Activated naive CD8-positive, alpha-beta T cell treated with anti-CD3 and anti-CD28 coated beads, Interleukin-2, amount 10 ng/mL, durations not matched to agents 7 days and 5 days (primary cell): ENCODE data around the gene XRCC1. TPM values are rescaled to one million over a fixed set of nuclear protein-coding genes. Genes with fewer than 3 reads are reported as not detected.
A peak's percentile ranks its signal among the peaks of the same experiment; 100 is the strongest.

Experiments used
- ATAC-seq: fragments of 150-1000 bp; cut with Tn5 transposase; one replicate; pipeline ENCODE4 v1.10.0; 2021; ENCODE audit warnings: low read depth, moderate library complexity
- POLR2A ChIA-PET: fragments of 350-600 bp; sonication (Branson Sonifier 250); formaldehyde crosslinking; loops from one replicate; lab custom pipeline; 2021; ENCODE audit warnings: antibody characterized with exemption; lab: Charles Lee
- DNase-seq: peaks from one replicate; pipeline ENCODE4 v3.0.0; 2021
- H3K27ac Mint-ChIP-seq: one replicate; pipeline ENCODE4 v1.8.0; 2022; ENCODE audit warnings: mild to moderate bottlenecking, mixed read lengths
- H3K27me3 Mint-ChIP-seq: one replicate; pipeline ENCODE4 v1.8.0; 2022; ENCODE audit warnings: mild to moderate bottlenecking, moderate library complexity, mixed read lengths
- H3K36me3 Mint-ChIP-seq: one replicate; pipeline ENCODE4 v1.8.0; 2021; ENCODE audit warnings: mild to moderate bottlenecking, mixed read lengths
- H3K4me1 Mint-ChIP-seq: one replicate; pipeline ENCODE4 v1.8.0; 2021; ENCODE audit warnings: mixed read lengths
- H3K4me3 Mint-ChIP-seq: one replicate; pipeline ENCODE4 v1.8.0; 2022; ENCODE audit warnings: mild to moderate bottlenecking, moderate library complexity, mixed read lengths
- H3K9me3 Mint-ChIP-seq: one replicate; pipeline ENCODE4 v1.8.0; 2021; ENCODE audit warnings: mixed read lengths
- total RNA-seq, 2 experiments: library from RNA; stranded (reverse); gene quantifications; one replicate each; pipeline ENCODE4 v1.2.3, GENCODE V29; 2021

Gene XRCC1
- total RNA-seq, 2 experiments from 2014 or later = 40.0 to 43.2 TPM

- peaks cover 19% of the 10 kb centered on the region for H3K4me1 Mint-ChIP-seq
- peak overlapping the region; percentile 86 for H3K4me3 Mint-ChIP-seq
- no peaks in the 10 kb centered on the region for H3K9me3 Mint-ChIP-seq
- no peaks in the 10 kb centered on the region for H3K27me3 Mint-ChIP-seq
- POLR2A ChIA-PET = interaction anchor here (1.0 to 3.9 kb wide), 7 partner anchors 9 to 90 kb away, joined by 3 to 26 read pairs (median 5); partner anchors contain the start of gene LYPD3
- DNase-seq (no peak), ATAC-seq (no peak)
- H3K36me3 Mint-ChIP-seq = peaks cover 9% of the 10 kb centered on the region
- H3K27ac Mint-ChIP-seq = peak overlapping the region; percentile 60
These were observed 70.2 kb downstream of the XRCC1 start for GRCh38 chr19:43505186-43505456.

- Mint-ChIP-seq H3K4me1 (peaks cover 15% of the 10 kb centered on the region), H3K4me3 (peak within 1 kb of the TSS; percentile 86), H3K36me3 (peaks cover 4% of the 10 kb centered on the region), H3K27ac (peak within 1 kb of the TSS; percentile 91), H3K27me3 (no peaks in the 10 kb centered on the region), H3K9me3 (no peaks in the 10 kb centered on the region)
- ATAC-seq (peak; percentile 50), DNase-seq (no peak)
- POLR2A ChIA-PET = interaction anchor here (0.7 to 3.9 kb wide), 14 partner anchors 9 to 90 kb away, joined by 3 to 26 read pairs (median 6); partner anchors contain the start of genes LYPD3 and ZNF575
These were observed 70.7 kb downstream of the XRCC1 start, which contains the start of gene PHLDB3 for GRCh38 chr19:43504426-43505185. TSS of gene PHLDB3 (minus strand) at chr19:43504746. CDS start at chr19:43504118, 628 bp downstream.

GRCh38 chr19:43503501-43504425 is 71.6 kb downstream of the XRCC1 start:
- POLR2A ChIA-PET = interaction anchor here (0.5 to 3.9 kb wide), 16 partner anchors 10 to 91 kb away, joined by 3 to 26 read pairs (median 5); partner anchors contain the start of genes LYPD3 and ZNF575
- H3K9me3 Mint-ChIP-seq = no peaks in the 10 kb centered on the region
- no peaks in the 10 kb centered on the region for H3K27me3 Mint-ChIP-seq
- H3K4me1 Mint-ChIP-seq = peaks cover 15% of the 10 kb centered on the region
- peak overlapping the region; percentile 91 for H3K27ac Mint-ChIP-seq
- peaks cover 4% of the 10 kb centered on the region for H3K36me3 Mint-ChIP-seq
- ATAC-seq (peak; percentile 88), DNase-seq (peak; percentile 97)
- peak overlapping the region; percentile 86 for H3K4me3 Mint-ChIP-seq

- Mint-ChIP-seq H3K9me3 (no peaks in the 10 kb centered on the region), H3K27ac (no peak overlapping the region), H3K36me3 (peaks cover 5% of the 10 kb centered on the region), H3K4me1 (peaks cover 17% of the 10 kb centered on the region), H3K27me3 (no peaks in the 10 kb centered on the region), H3K4me3 (peak overlapping the region; percentile 5)
- POLR2A ChIA-PET = interaction anchor here (3.4 to 3.9 kb wide), 2 partner anchors 38 to 63 kb away, joined by 19 to 26 read pairs; partner anchors contain the start of gene LYPD3
- no peak for ATAC-seq
- no peak for DNase-seq
These were observed 72.8 kb downstream of the XRCC1 start for GRCh38 chr19:43502419-43502976.

GRCh38 chr19:43501661-43502418 is 73.5 kb downstream of the XRCC1 start:
- H3K4me3 Mint-ChIP-seq = peak overlapping the region; percentile 5
- H3K4me1 Mint-ChIP-seq = peaks cover 17% of the 10 kb centered on the region

GRCh38 chr19:43499042-43499441 is 76.3 kb downstream of the XRCC1 start:
- Mint-ChIP-seq H3K9me3 (no peaks in the 10 kb centered on the region), H3K4me3 (no peak overlapping the region), H3K27ac (no peak overlapping the region), H3K36me3 (peaks cover 9% of the 10 kb centered on the region), H3K27me3 (no peaks in the 10 kb centered on the region), H3K4me1 (peaks cover 11% of the 10 kb centered on the region)
- no peak for ATAC-seq
- no peak for DNase-seq
- POLR2A ChIA-PET = no interaction called here

More at GRCh38 chr19:43501661-43502418, 73.5 kb downstream of the XRCC1 start:
- H3K27me3 Mint-ChIP-seq = no peaks in the 10 kb centered on the region
- POLR2A ChIA-PET = interaction anchor here (3.9 kb wide), 1 partner anchor 37 kb away, joined by 26 read pairs; the partner anchor contains the start of gene LYPD3
- H3K36me3 Mint-ChIP-seq = peaks cover 5% of the 10 kb centered on the region
- no peaks in the 10 kb centered on the region for H3K9me3 Mint-ChIP-seq
- no peak overlapping the region for H3K27ac Mint-ChIP-seq
- ATAC-seq (no peak), DNase-seq (no peak)

- POLR2A ChIA-PET = no interaction called here
- Mint-ChIP-seq H3K4me1 (peaks cover 8% of the 10 kb centered on the region), H3K27me3 (no peaks in the 10 kb centered on the region), H3K4me3 (no peak overlapping the region), H3K36me3 (peaks cover 9% of the 10 kb centered on the region), H3K9me3 (no peaks in the 10 kb centered on the region), H3K27ac (no peak overlapping the region)
- no peak for ATAC-seq
- no peak for DNase-seq
These were observed 77.0 kb downstream of the XRCC1 start for GRCh38 chr19:43498233-43498842.

GRCh38 chr19:43496960-43497359 is 78.4 kb downstream of the XRCC1 start:
- POLR2A ChIA-PET = no interaction called here
- Mint-ChIP-seq H3K36me3 (peaks cover 5% of the 10 kb centered on the region), H3K27me3 (no peaks in the 10 kb centered on the region), H3K27ac (no peak overlapping the region), H3K9me3 (no peaks in the 10 kb centered on the region), H3K4me3 (no peak overlapping the region), H3K4me1 (peaks cover 2% of the 10 kb centered on the region)
- DNase-seq (no peak), ATAC-seq (no peak)

- no peak overlapping the region for H3K4me3 Mint-ChIP-seq
- H3K9me3 Mint-ChIP-seq = no peaks in the 10 kb centered on the region
- peaks cover 6% of the 10 kb centered on the region for H3K36me3 Mint-ChIP-seq
- ATAC-seq (no peak), DNase-seq (no peak)
- POLR2A ChIA-PET = no interaction called here
- H3K27me3 Mint-ChIP-seq = no peaks in the 10 kb centered on the region
- peaks cover 2% of the 10 kb centered on the region for H3K4me1 Mint-ChIP-seq
- no peak overlapping the region for H3K27ac Mint-ChIP-seq
These were observed 80.2 kb downstream of the XRCC1 start for GRCh38 chr19:43495082-43495481.

Other genes with a start within 250 kb of the XRCC1 start
- not detected for gene CD177, start 221.8 kb downstream of the XRCC1 start, total RNA-seq
- not detected for gene TEX101, start 160.6 kb downstream of the XRCC1 start, total RNA-seq
- gene LYPD3, start 109.9 kb downstream of the XRCC1 start, total RNA-seq = 1 to 10 TPM; 1.2 to 1.8 TPM
- 10 to 100 TPM; 19.8 to 22.1 TPM for gene PHLDB3, start 70.8 kb downstream of the XRCC1 start, total RNA-seq
- 10 to 100 TPM; 57.1 to 61.1 TPM for gene ETHE1, start 48.3 kb downstream of the XRCC1 start, total RNA-seq
- 1 to 10 TPM; 3.9 to 4.6 TPM for gene ZNF575, start 42.3 kb downstream of the XRCC1 start, total RNA-seq
- 10 to 100 TPM; 11.7 to 15.6 TPM for gene PINLYP, start 274 bp upstream of the XRCC1 start, total RNA-seq
- 10 to 100 TPM; 12.4 to 13.9 TPM for gene IRGQ, start 20.6 kb upstream of the XRCC1 start, total RNA-seq
- 10 to 100 TPM; 15.3 to 17.8 TPM for gene ZNF576, start 21.1 kb upstream of the XRCC1 start, total RNA-seq
- gene SRRM5, start 36.6 kb upstream of the XRCC1 start, total RNA-seq = under 1 TPM; 0.68 to 0.72 TPM
- 10 to 100 TPM; 23.3 to 23.7 TPM for gene ZNF428, start 44.1 kb upstream of the XRCC1 start, total RNA-seq
- under 1 TPM; 0.36 to 0.43 TPM for gene CADM4, start 64.3 kb upstream of the XRCC1 start, total RNA-seq
- gene PLAUR, start 94.6 kb upstream of the XRCC1 start, total RNA-seq = 10 to 100 TPM; 12.2 to 12.7 TPM
- not detected for gene IRGC, start 140.5 kb upstream of the XRCC1 start, total RNA-seq
- 10 to 100 TPM; 48.9 to 49.9 TPM for gene SMG9, start 179.4 kb upstream of the XRCC1 start, total RNA-seq
- gene KCNN4, start 205.4 kb upstream of the XRCC1 start, total RNA-seq = 10 to 100 TPM; 38.3 to 45.4 TPM
- gene LYPD5, start 226.9 kb upstream of the XRCC1 start, total RNA-seq = 1 to 10 TPM; 1.9 to 2.0 TPM